NCI-H1048 (cell line): ENCODE data around the gene ACOXL.

Experiments used
- DNase-seq: peaks from one replicate; lab custom pipeline; 2025; lab: John Stamatoyannopoulos, UW

The ACOXL gene

GRCh38 chr2:110718990-110719389 is 13.4 kb upstream of the ACOXL start:
- no peak for DNase-seq

- DNase-seq = no peak
Observed at GRCh38 chr2:110720547-110720946, 11.8 kb upstream of the ACOXL start.

- no peak for DNase-seq
Observed at GRCh38 chr2:110724820-110725219, 7.6 kb upstream of the ACOXL start.

GRCh38 chr2:110725370-110725769 is 7.0 kb upstream of the ACOXL start:
- no peak for DNase-seq

- no peak for DNase-seq
Observed at GRCh38 chr2:110725859-110726258, 6.5 kb upstream of the ACOXL start.

- no peak for DNase-seq
Observed at GRCh38 chr2:110726285-110726684, 6.1 kb upstream of the ACOXL start.

- no peak for DNase-seq
Observed at GRCh38 chr2:110727923-110728322, 4.5 kb upstream of the ACOXL start.

GRCh38 chr2:110729106-110729505 is 3.3 kb upstream of the ACOXL start:
- no peak for DNase-seq

GRCh38 chr2:110731064-110731463 is 1.3 kb upstream of the ACOXL start:
- DNase-seq = no peak

- no peak for DNase-seq
Observed at GRCh38 chr2:110735366-110735765, 3.0 kb downstream of the ACOXL start.

GRCh38 chr2:110737783-110738182 is 5.4 kb downstream of the ACOXL start:
- no peak for DNase-seq

- no peak for DNase-seq
Observed at GRCh38 chr2:110740747-110741349, 8.5 kb downstream of the ACOXL start.

GRCh38 chr2:110741491-110741980 is 9.2 kb downstream of the ACOXL start:
- no peak for DNase-seq

GRCh38 chr2:110742412-110742811 is 10.0 kb downstream of the ACOXL start:
- no peak for DNase-seq

GRCh38 chr2:110743600-110743999 is 11.2 kb downstream of the ACOXL start:
- no peak for DNase-seq

- no peak for DNase-seq
Observed at GRCh38 chr2:110744429-110744828, 12.1 kb downstream of the ACOXL start.

GRCh38 chr2:110745048-110745447 is 12.7 kb downstream of the ACOXL start:
- no peak for DNase-seq

- DNase-seq = no peak
Observed at GRCh38 chr2:110746586-110747521, 14.5 kb downstream of the ACOXL start.

GRCh38 chr2:110747522-110748488 is 15.4 kb downstream of the ACOXL start:
- DNase-seq = no peak

GRCh38 chr2:110748489-110748867 is 16.1 kb downstream of the ACOXL start:
- DNase-seq = no peak

GRCh38 chr2:110751642-110752041 is 19.3 kb downstream of the ACOXL start:
- DNase-seq = no peak

GRCh38 chr2:110752871-110753270 is 20.5 kb downstream of the ACOXL start:
- no peak for DNase-seq
